ENCODE results near the gene TMEM82.

GRCh38 chr1:15761366-15762128 lies 19.2 kb downstream of the TMEM82 start:
- TF ChIP-seq CTCF (IDR thresholded peaks at IDR 0.05 in 8 of 11, conservative IDR thresholded peaks at IDR 0.05 in 3 of 11): no peak
- no peak for TF ChIP-seq POLR2A (IDR thresholded peaks at IDR 0.05)
- TF ChIP-seq POLR2AphosphoS5 (IDR thresholded peaks at IDR 0.05): no peak

All from spleen (tissue), 7 donors.